HG03108 (cell line): ENCODE measurements around the gene FBXL7.

Source experiments
- ATAC-seq: cut with Tn5 transposase; IDR thresholded peaks from one replicate; pipeline ENCODE4 v1.9.1; 2021; ENCODE audit warnings: moderate library complexity; ENCODE audit not compliant: unreplicated experiment

FBXL7 gene

GRCh38 chr5:15501091-15501791 is 1.3 kb downstream of the FBXL7 start:
- no peak for ATAC-seq

GRCh38 chr5:15502208-15502607 is 2.2 kb downstream of the FBXL7 start:
- no peak for ATAC-seq

GRCh38 chr5:15506146-15506545 is 6.2 kb downstream of the FBXL7 start:
- no peak for ATAC-seq

- no peak for ATAC-seq
Measured at GRCh38 chr5:15506897-15507296, 6.9 kb downstream of the FBXL7 start.

GRCh38 chr5:15510092-15510491 is 10.1 kb downstream of the FBXL7 start:
- ATAC-seq: no peak

- no peak for ATAC-seq
Measured at GRCh38 chr5:15510831-15511230, 10.9 kb downstream of the FBXL7 start.

GRCh38 chr5:15513431-15513830 is 13.5 kb downstream of the FBXL7 start:
- ATAC-seq: no peak

GRCh38 chr5:15513911-15514310 is 13.9 kb downstream of the FBXL7 start:
- ATAC-seq: no peak

- no peak for ATAC-seq
Measured at GRCh38 chr5:15515229-15515628, 15.2 kb downstream of the FBXL7 start.

GRCh38 chr5:15516486-15516885 is 16.5 kb downstream of the FBXL7 start:
- ATAC-seq: no peak

GRCh38 chr5:15518786-15519185 is 18.8 kb downstream of the FBXL7 start:
- no peak for ATAC-seq

- ATAC-seq: no peak
Measured at GRCh38 chr5:15520856-15521255, 20.9 kb downstream of the FBXL7 start.

- no peak for ATAC-seq
Measured at GRCh38 chr5:15521381-15522186, 21.6 kb downstream of the FBXL7 start.

- no peak for ATAC-seq
Measured at GRCh38 chr5:15522187-15522520, 22.2 kb downstream of the FBXL7 start.

- no peak for ATAC-seq
Measured at GRCh38 chr5:15524712-15525111, 24.7 kb downstream of the FBXL7 start.

GRCh38 chr5:15525703-15526275 is 25.8 kb downstream of the FBXL7 start:
- no peak for ATAC-seq

- ATAC-seq: no peak
Measured at GRCh38 chr5:15526413-15526812, 26.4 kb downstream of the FBXL7 start.

GRCh38 chr5:15528476-15528875 is 28.5 kb downstream of the FBXL7 start:
- ATAC-seq: no peak

- no peak for ATAC-seq
Measured at GRCh38 chr5:15529013-15529412, 29.0 kb downstream of the FBXL7 start.

- no peak for ATAC-seq
Measured at GRCh38 chr5:15529821-15530220, 29.8 kb downstream of the FBXL7 start.

- ATAC-seq: no peak
Measured at GRCh38 chr5:15533129-15533893, 33.3 kb downstream of the FBXL7 start.
